Mesenchymal stem cell (in vitro differentiated cells and primary cell): ENCODE data around the gene CCDC150.

Experiments
- DNase-seq: peaks from one replicate; pipeline ENCODE4 v3.0.0-alpha.2; 2013
- H2AFZ ChIP-seq: one replicate; pipeline ENCODE4 v1.6.1; 2013; ENCODE audit warnings: low read depth, mild to moderate bottlenecking, control low read depth, inconsistent platforms, low read length, moderate library complexity
- H2AK5ac ChIP-seq: 2 replicates; pipeline ENCODE4 v1.6.1; 2013; ENCODE audit warnings: low read length, moderate library complexity, mild to moderate bottlenecking, inconsistent platforms; ENCODE audit not compliant: severe bottlenecking
- H2BK120ac ChIP-seq: one replicate; pipeline ENCODE4 v1.6.1; 2013; ENCODE audit warnings: low read depth, mild to moderate bottlenecking, inconsistent platforms, low read length, moderate library complexity
- H2BK12ac ChIP-seq, 2 experiments: one replicate each; pipeline ENCODE4 v1.6.1; 2013; ENCODE audit warnings: inconsistent platforms in 2 of 2, low read length in 2 of 2, mild to moderate bottlenecking in 2 of 2, moderate library complexity in 2 of 2, control low read depth in 1 of 2
- H2BK15ac ChIP-seq: one replicate; pipeline ENCODE4 v1.6.1; 2013; ENCODE audit warnings: mild to moderate bottlenecking, low read depth, inconsistent platforms; ENCODE audit not compliant: poor library complexity, severe bottlenecking
- H2BK5ac ChIP-seq: 2 replicates; pipeline ENCODE4 v1.6.1; 2013; ENCODE audit warnings: low read depth, mild to moderate bottlenecking, low read length, control low read depth, inconsistent platforms; ENCODE audit not compliant: poor library complexity, severe bottlenecking
- H3K14ac ChIP-seq, 2 experiments: one replicate each; pipeline ENCODE4 v1.6.1; 2013; ENCODE audit warnings: inconsistent platforms in 2 of 2, low read length in 2 of 2, control low read depth in 1 of 2, mild to moderate bottlenecking in 1 of 2, moderate library complexity in 1 of 2
- H3K18ac ChIP-seq, 2 experiments: one replicate each; pipeline ENCODE4 v1.6.1; 2013; ENCODE audit warnings: inconsistent platforms in 2 of 2, low read length in 2 of 2, control low read depth in 1 of 2, low read depth in 1 of 2, mild to moderate bottlenecking in 1 of 2
- H3K23ac ChIP-seq, 2 experiments: one replicate each; pipeline ENCODE4 v1.6.1; 2013; ENCODE audit warnings: inconsistent platforms in 2 of 2, low read length in 2 of 2, mild to moderate bottlenecking in 2 of 2, moderate library complexity in 2 of 2, control low read depth in 1 of 2
- H3K27ac ChIP-seq: 2 replicates; pipeline ENCODE4 v1.5.1; 2013; ENCODE audit warnings: mild to moderate bottlenecking, moderate library complexity, low read length, control low read depth, inconsistent platforms; ENCODE audit not compliant: poor library complexity, severe bottlenecking
- H3K27me3 ChIP-seq, 2 experiments: 2 replicates each; pipeline versions ENCODE4 v1.6.1 to v1.7.0; 2013; ENCODE audit warnings: low read length in 2 of 2, mild to moderate bottlenecking in 2 of 2, moderate library complexity in 2 of 2, control low read depth in 1 of 2, inconsistent platforms in 1 of 2; ENCODE audit not compliant: control insufficient read depth in 1 of 2, insufficient read depth in 1 of 2
- H3K36me3 ChIP-seq, 2 experiments: 2 replicates each; pipeline versions ENCODE4 v1.6.1 to v1.7.0; 2013; ENCODE audit warnings: low read length in 2 of 2, control low read depth in 1 of 2, inconsistent platforms in 1 of 2, low read depth in 1 of 2, mild to moderate bottlenecking in 1 of 2; ENCODE audit not compliant: insufficient read depth in 2 of 2, control insufficient read depth in 1 of 2
- H3K4ac ChIP-seq, 2 experiments: one replicate each; pipeline ENCODE4 v1.6.1; 2013; ENCODE audit warnings: inconsistent platforms in 2 of 2, low read length in 2 of 2, mild to moderate bottlenecking in 2 of 2, moderate library complexity in 2 of 2, control low read depth in 1 of 2, low read depth in 1 of 2
- H3K4me1 ChIP-seq: 2 replicates; pipeline ENCODE4 v1.6.1; 2013; ENCODE audit warnings: low read depth, low read length, control low read depth; ENCODE audit not compliant: control insufficient read depth, insufficient read depth
- H3K4me2 ChIP-seq: 2 replicates; pipeline ENCODE4 v1.6.1; 2013; ENCODE audit warnings: low read length, mild to moderate bottlenecking, inconsistent platforms; ENCODE audit not compliant: poor library complexity, severe bottlenecking
- H3K4me3 ChIP-seq, 2 experiments: 2 replicates each; pipeline versions ENCODE4 v1.5.1 to v1.7.0; 2013; ENCODE audit warnings: low read length in 2 of 2, mild to moderate bottlenecking in 2 of 2, control low read depth in 1 of 2, low read depth in 1 of 2; ENCODE audit not compliant: insufficient read depth in 1 of 2
- H3K79me1 ChIP-seq: replicated peaks from 2 replicates; pipeline ENCODE4 v1.6.1; 2013; ENCODE audit warnings: mild to moderate bottlenecking, control low read depth, low read length, inconsistent platforms; ENCODE audit not compliant: poor library complexity, severe bottlenecking
- H3K9ac ChIP-seq: 2 replicates; pipeline ENCODE4 v1.7.0; 2013; ENCODE audit warnings: mild to moderate bottlenecking, low read length, moderate library complexity
- H3K9me3 ChIP-seq: 2 replicates; pipeline ENCODE4 v1.7.0; 2013; ENCODE audit warnings: mild to moderate bottlenecking, low read length; ENCODE audit not compliant: control insufficient read depth
- H4K8ac ChIP-seq: one replicate; pipeline ENCODE4 v1.6.1; 2013; ENCODE audit warnings: inconsistent platforms, mild to moderate bottlenecking, low read length, moderate library complexity
- H4K91ac ChIP-seq: one replicate; pipeline ENCODE4 v1.6.1; 2013; ENCODE audit warnings: mild to moderate bottlenecking, low read length, inconsistent platforms
- WGBS: methylation state at CpG from one replicate; pipeline ENCODE4 v1.1.7; 2013; ENCODE audit warnings: mixed read lengths; 5-methylcytosine and 5-hydroxymethylcytosine counted together

Gene CCDC150

GRCh38 chr2:196723571-196723970, 84.1 kb downstream of the CCDC150 start:
- Histone ChIP-seq H3K23ac (no peak overlapping the region), H3K9me3 (no peaks in the 10 kb centered on the region), H3K36me3 (no peaks in the 10 kb centered on the region), H3K18ac (no peak overlapping the region), H3K27me3 (no peaks in the 10 kb centered on the region), H4K8ac (no peak overlapping the region), H3K4me3 (no peak overlapping the region), H2AFZ (no peak overlapping the region), H2BK120ac (no peak overlapping the region), H3K4ac (no peak overlapping the region), H3K79me1 (no peaks in the 10 kb centered on the region), H3K4me1 (no peaks in the 10 kb centered on the region), H3K9ac (no peak overlapping the region), H2BK15ac (no peak overlapping the region), H3K14ac (no peak overlapping the region), H2AK5ac (no peak overlapping the region), H2BK5ac (no peak overlapping the region), H3K27ac (no peak overlapping the region), H3K4me2 (no peak overlapping the region), H4K91ac (no peak overlapping the region), H2BK12ac (no peak overlapping the region)
- DNase-seq = no peak

DNA sequence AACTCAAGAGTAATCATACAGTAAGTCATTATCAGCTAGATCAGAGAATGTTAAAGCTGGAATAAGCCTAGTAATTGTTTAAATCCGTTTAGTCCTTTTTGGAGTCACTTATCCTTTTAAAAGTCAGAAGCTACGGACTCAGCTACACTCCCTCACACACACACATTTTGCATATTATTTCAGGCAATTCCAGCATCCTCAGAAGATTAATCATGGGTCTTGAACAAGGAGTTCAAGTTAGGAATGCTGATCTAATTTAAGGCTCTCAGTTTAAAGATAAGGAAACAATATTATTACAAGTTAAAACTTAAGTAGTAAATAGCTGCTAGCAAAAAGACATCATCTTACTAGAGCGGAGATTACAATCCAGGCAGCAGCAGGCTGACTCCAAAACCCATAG, 85.7 kb downstream of the CCDC150 start:
- Histone ChIP-seq H3K27ac (no peak overlapping the region), H2AK5ac (no peak overlapping the region), H2BK120ac (no peak overlapping the region), H3K18ac (no peak overlapping the region), H2BK12ac (no peak overlapping the region), H3K4me3 (no peak overlapping the region), H3K36me3 (no peaks in the 10 kb centered on the region), H2AFZ (no peak overlapping the region), H2BK5ac (no peak overlapping the region), H3K9ac (no peak overlapping the region), H3K14ac (no peak overlapping the region), H4K91ac (no peak overlapping the region), H2BK15ac (no peak overlapping the region), H4K8ac (no peak overlapping the region), H3K23ac (no peak overlapping the region), H3K4me2 (no peak overlapping the region), H3K27me3 (no peaks in the 10 kb centered on the region), H3K4me1 (no peaks in the 10 kb centered on the region), H3K4ac (no peak overlapping the region), H3K79me1 (no peaks in the 10 kb centered on the region), H3K9me3 (no peaks in the 10 kb centered on the region)
- DNase-seq = no peak
- WGBS = 100% methylated on average over 1 of the region's 3 CpGs

- Histone ChIP-seq H3K9me3 (no peaks in the 10 kb centered on the region), H3K4me2 (no peak overlapping the region), H3K79me1 (no peaks in the 10 kb centered on the region), H2BK15ac (no peak overlapping the region), H3K4ac (no peak overlapping the region), H2BK120ac (no peak overlapping the region), H3K27me3 (no peaks in the 10 kb centered on the region), H2AK5ac (no peak overlapping the region), H3K4me3 (no peak overlapping the region), H2AFZ (no peak overlapping the region), H3K4me1 (no peaks in the 10 kb centered on the region), H3K9ac (no peak overlapping the region), H3K23ac (no peak overlapping the region), H3K14ac (no peak overlapping the region), H4K8ac (no peak overlapping the region), H2BK5ac (no peak overlapping the region), H3K36me3 (no peaks in the 10 kb centered on the region), H3K27ac (no peak overlapping the region), H3K18ac (no peak overlapping the region), H4K91ac (no peak overlapping the region), H2BK12ac (no peak overlapping the region)
- DNase-seq = no peak
- WGBS = 96% methylated on average over 4 of the region's 4 CpGs
Observed at GRCh38 chr2:196725882-196726281, 86.4 kb downstream of the CCDC150 start.

DNA sequence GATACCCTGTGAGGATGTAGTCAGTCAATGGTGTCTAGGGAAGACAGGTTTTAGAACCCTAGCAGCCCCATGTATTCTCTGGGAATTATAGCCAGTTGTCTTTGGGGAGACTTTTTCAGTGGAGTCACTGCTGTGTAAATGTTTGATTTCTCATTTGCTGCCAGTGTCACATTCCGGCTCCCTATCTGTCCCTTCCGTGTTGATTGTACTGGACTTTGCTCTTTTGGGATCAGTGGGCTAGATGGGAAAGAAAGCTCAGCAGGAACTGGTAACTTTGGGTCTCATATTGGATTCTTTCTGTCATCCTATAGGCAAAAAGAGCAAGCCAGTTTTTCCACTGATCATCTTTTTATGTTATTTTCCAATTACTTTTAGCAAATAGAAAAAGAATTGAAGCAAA, 89.9 kb downstream of the CCDC150 start:
- 100% methylated on average over 2 of the region's 2 CpGs for WGBS

More for the DNA sequence above, 89.9 kb downstream of the CCDC150 start:
- no peaks in the 10 kb centered on the region for H3K27me3 ChIP-seq
- H3K4me1 ChIP-seq = no peaks in the 10 kb centered on the region
- no peak for DNase-seq
- H2BK12ac ChIP-seq = no peak overlapping the region
- no peak overlapping the region for H2AK5ac ChIP-seq
- H3K23ac ChIP-seq = no peak overlapping the region
- H3K4ac ChIP-seq = no peak overlapping the region
- no peak overlapping the region for H4K8ac ChIP-seq
- H3K4me3 ChIP-seq = no peak overlapping the region
- H3K9me3 ChIP-seq = no peaks in the 10 kb centered on the region
- no peak overlapping the region for H3K27ac ChIP-seq
- no peaks in the 10 kb centered on the region for H3K36me3 ChIP-seq
- H2BK120ac ChIP-seq = no peak overlapping the region
- H3K79me1 ChIP-seq = no peaks in the 10 kb centered on the region
- H3K9ac ChIP-seq = no peak overlapping the region
- no peak overlapping the region for H2BK5ac ChIP-seq
- no peak overlapping the region for H3K14ac ChIP-seq
- no peak overlapping the region for H2AFZ ChIP-seq
- no peak overlapping the region for H3K4me2 ChIP-seq
- no peak overlapping the region for H4K91ac ChIP-seq
- no peak overlapping the region for H3K18ac ChIP-seq
- H2BK15ac ChIP-seq = no peak overlapping the region
